ENCODE results near the gene RNPS1. TPM values are rescaled to one million over a fixed set of nuclear protein-coding genes. Genes with fewer than 3 reads are reported as not detected.

Gene RNPS1
- total and polyA plus RNA-seq, 2 donors (not counting 3 experiments of a cell fraction or from before 2014, with no cell fraction given) = 206 to 209 TPM

GRCh38 chr16:2210009-2210332 lies 58.0 kb downstream of the RNPS1 start:
- Histone ChIP-seq H3K9me3 (replicated peaks; ENCODE audit: control insufficient read depth, insufficient read depth, low read length) (no peaks in the 10 kb centered on the region), H2AFZ (ENCODE audit: low read depth, low read length) (no peak overlapping the region), H3K36me3 (ENCODE audit: control insufficient read depth in 2 of 2, extremely low read depth in 1 of 2, insufficient read depth in 2 of 2, low read length in 2 of 2) (peaks cover 0 to 22% of the 10 kb centered on the region in 2 experiments), H3K79me2 (ENCODE audit: control insufficient read depth, insufficient read depth, low read length) (peaks cover 32% of the 10 kb centered on the region), H3K4me1 (ENCODE audit: control insufficient read depth, extremely low read depth, insufficient read depth, low read length) (peaks cover 21% of the 10 kb centered on the region), H4K20me1 (replicated peaks; ENCODE audit: control insufficient read depth, extremely low read depth, insufficient read depth, low read length) (no peaks in the 10 kb centered on the region), H3K27me3 (ENCODE audit: control insufficient read depth in 2 of 2, insufficient read depth in 2 of 2, low read length in 2 of 2) (no peaks in the 10 kb centered on the region), H3K27ac (ENCODE audit: insufficient read depth, low read depth, low read length) (no peak overlapping the region), H3K9me1 (replicated peaks; ENCODE audit: control insufficient read depth, extremely low read depth, insufficient read depth, low read length) (no peaks in the 10 kb centered on the region), H3K4me2 (ENCODE audit: insufficient read depth, low read length) (no peak overlapping the region), H3K4me3 (replicated peaks in 1 of 3; ENCODE audit: insufficient read depth in 1 of 3, low read depth in 1 of 3, low read length in 3 of 3) (no peak overlapping the region), H3K9ac (replicated peaks; ENCODE audit: extremely low read depth, insufficient read depth, low read length) (no peak overlapping the region)
- ChIA-PET CTCF (no interaction called here), POLR2A (interaction anchor here (1.7 kb wide), 1 partner anchor 55 kb away, joined by 5 read pairs; the partner anchor contains the start of gene TRAF7)
- intact Hi-C loops (cut with micrococcal nuclease) (no loop called here), dilution Hi-C loops (cut with MboI; ENCODE audit: extremely low pct_ligation_motif_present, low sequenced_read_pairs) (no loop called here)
- BruUV-seq (replicated peaks) = no TSS peak
- no peak for FAIRE-seq
- no peak for DNase-seq (ENCODE audit: low read depth, low spot score)
- TF ChIP-seq, protein P1, sequence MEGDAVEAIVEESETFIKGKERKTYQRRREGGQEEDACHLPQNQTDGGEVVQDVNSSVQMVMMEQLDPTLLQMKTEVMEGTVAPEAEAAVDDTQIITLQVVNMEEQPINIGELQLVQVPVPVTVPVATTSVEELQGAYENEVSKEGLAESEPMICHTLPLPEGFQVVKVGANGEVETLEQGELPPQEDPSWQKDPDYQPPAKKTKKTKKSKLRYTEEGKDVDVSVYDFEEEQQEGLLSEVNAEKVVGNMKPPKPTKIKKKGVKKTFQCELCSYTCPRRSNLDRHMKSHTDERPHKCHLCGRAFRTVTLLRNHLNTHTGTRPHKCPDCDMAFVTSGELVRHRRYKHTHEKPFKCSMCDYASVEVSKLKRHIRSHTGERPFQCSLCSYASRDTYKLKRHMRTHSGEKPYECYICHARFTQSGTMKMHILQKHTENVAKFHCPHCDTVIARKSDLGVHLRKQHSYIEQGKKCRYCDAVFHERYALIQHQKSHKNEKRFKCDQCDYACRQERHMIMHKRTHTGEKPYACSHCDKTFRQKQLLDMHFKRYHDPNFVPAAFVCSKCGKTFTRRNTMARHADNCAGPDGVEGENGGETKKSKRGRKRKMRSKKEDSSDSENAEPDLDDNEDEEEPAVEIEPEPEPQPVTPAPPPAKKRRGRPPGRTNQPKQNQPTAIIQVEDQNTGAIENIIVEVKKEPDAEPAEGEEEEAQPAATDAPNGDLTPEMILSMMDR (IDR thresholded peaks at IDR 0.05; ENCODE audit: extremely low read depth in 1 of 2, insufficient read depth in 1 of 2, low read depth in 1 of 2, low read length in 2 of 2) = no peak
- TF ChIP-seq POLR2AphosphoS5 (IDR thresholded peaks at IDR 0.05; ENCODE audit: insufficient read depth, low read depth, low read length) = no peak
- TF ChIP-seq MYC (IDR thresholded peaks at IDR 0.05; ENCODE audit: low read depth, low read length) = no peak
- no peak for TF ChIP-seq FOS (IDR thresholded peaks at IDR 0.05; ENCODE audit: borderline replicate concordance, insufficient read depth, low read length)

GRCh38 chr16:2209258-2210008 lies 58.5 kb downstream of the RNPS1 start:
- FAIRE-seq = no peak

More at GRCh38 chr16:2209258-2210008, 58.5 kb downstream of the RNPS1 start:
- BruUV-seq (replicated peaks) = no TSS peak
- dilution Hi-C loops (cut with MboI; ENCODE audit: extremely low pct_ligation_motif_present, low sequenced_read_pairs) (no loop called here), intact Hi-C loops (cut with micrococcal nuclease) (no loop called here)
- POLR2A ChIA-PET = interaction anchor here (1.7 kb wide), 1 partner anchor 54 kb away, joined by 5 read pairs; the partner anchor contains the start of gene TRAF7
- TF ChIP-seq FOS (IDR thresholded peaks at IDR 0.05; ENCODE audit: borderline replicate concordance, insufficient read depth, low read length) = no peak
- no peak for TF ChIP-seq JUN (IDR thresholded peaks at IDR 0.05; ENCODE audit: borderline replicate concordance, insufficient read depth, insufficient read length, low read depth)
- TF ChIP-seq, protein P1 (IDR thresholded peaks at IDR 0.05; ENCODE audit: extremely low read depth in 1 of 2, insufficient read depth in 1 of 2, low read depth in 1 of 2, low read length in 2 of 2) = no peak
- TF ChIP-seq EZH2 (IDR thresholded peaks at IDR 0.05; ENCODE audit: borderline replicate concordance, low read depth, low read length, severe bottlenecking) = no peak
- no peak for TF ChIP-seq MYC (IDR thresholded peaks at IDR 0.05; ENCODE audit: low read depth, low read length)
- no peak for TF ChIP-seq POLR2AphosphoS5 (IDR thresholded peaks at IDR 0.05; ENCODE audit: insufficient read depth, low read depth, low read length)
- TF ChIP-seq POLR2A (IDR thresholded peaks at IDR 0.05; ENCODE audit: low read depth, low read length) = no peak
- TF ChIP-seq, protein P2, sequence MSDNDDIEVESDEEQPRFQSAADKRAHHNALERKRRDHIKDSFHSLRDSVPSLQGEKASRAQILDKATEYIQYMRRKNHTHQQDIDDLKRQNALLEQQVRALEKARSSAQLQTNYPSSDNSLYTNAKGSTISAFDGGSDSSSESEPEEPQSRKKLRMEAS (IDR thresholded peaks at IDR 0.05; ENCODE audit: insufficient read depth, insufficient read length) = no peak
- TF ChIP-seq GATA2 (IDR thresholded peaks at IDR 0.05; ENCODE audit: insufficient read depth, insufficient read length, low read depth, low read length) = no peak
- Histone ChIP-seq H4K20me1 (replicated peaks; ENCODE audit: control insufficient read depth, extremely low read depth, insufficient read depth, low read length) (no peaks in the 10 kb centered on the region), H3K4me1 (ENCODE audit: control insufficient read depth, extremely low read depth, insufficient read depth, low read length) (peaks cover 25% of the 10 kb centered on the region), H3K4me2 (ENCODE audit: insufficient read depth, low read length) (no peak overlapping the region), H3K36me3 (ENCODE audit: control insufficient read depth in 2 of 2, extremely low read depth in 1 of 2, insufficient read depth in 2 of 2, low read length in 2 of 2) (peaks cover 0 to 22% of the 10 kb centered on the region in 2 experiments), H3K79me2 (ENCODE audit: control insufficient read depth, insufficient read depth, low read length) (peaks cover 31% of the 10 kb centered on the region), H3K4me3 (replicated peaks in 1 of 3; ENCODE audit: insufficient read depth in 1 of 3, low read depth in 1 of 3, low read length in 3 of 3) (no peak overlapping the region), H3K9me1 (replicated peaks; ENCODE audit: control insufficient read depth, extremely low read depth, insufficient read depth, low read length) (no peaks in the 10 kb centered on the region), H3K27ac (ENCODE audit: insufficient read depth, low read depth, low read length) (no peak overlapping the region), H2AFZ (ENCODE audit: low read depth, low read length) (no peak overlapping the region), H3K9me3 (replicated peaks; ENCODE audit: control insufficient read depth, insufficient read depth, low read length) (no peaks in the 10 kb centered on the region), H3K27me3 (ENCODE audit: control insufficient read depth in 2 of 2, insufficient read depth in 2 of 2, low read length in 2 of 2) (no peaks in the 10 kb centered on the region), H3K9ac (replicated peaks; ENCODE audit: extremely low read depth, insufficient read depth, low read length) (no peak overlapping the region)
- CTCF ChIA-PET = no interaction called here
- DNase-seq (ENCODE audit: low read depth, low spot score) = no peak

All from endothelial cell of umbilical vein (primary cell).